DND-41 (cell line): ENCODE data around the gene CAPN12.

Experiments used
- ATAC-seq: fragments of 200-7000 bp; cut with Tn5 transposase; 3 replicates; pipeline ENCODE4 v1.9.1; 2021; ENCODE audit warnings: low read depth; ENCODE audit not compliant: insufficient read depth
- DNase-seq: peaks from one replicate; pipeline ENCODE4 v3.0.0-alpha.2; 2020
- H2AFZ ChIP-seq: 2 replicates; pipeline ENCODE4 v1.6.0; 2012; ENCODE audit warnings: low read depth, low read length
- H3K27ac ChIP-seq: 2 replicates; pipeline ENCODE4 v1.5.1; 2012; ENCODE audit warnings: low read length, inconsistent platforms
- H3K27me3 ChIP-seq: fragments of 200-600 bp; sonication (generic); 2 replicates; pipeline ENCODE4 v1.6.0; 2012; ENCODE audit warnings: low read length, mild to moderate bottlenecking, inconsistent platforms; ENCODE audit not compliant: insufficient read depth, poor library complexity
- H3K36me3 ChIP-seq: 2 replicates; pipeline ENCODE4 v1.5.1; 2012; ENCODE audit warnings: low read length, inconsistent platforms; ENCODE audit not compliant: insufficient read depth
- H3K4me1 ChIP-seq: 2 replicates; pipeline ENCODE4 v1.5.1; 2012; ENCODE audit warnings: mild to moderate bottlenecking, low read length; ENCODE audit not compliant: insufficient read depth
- H3K4me2 ChIP-seq: 2 replicates; pipeline ENCODE4 v1.6.0; 2012; ENCODE audit warnings: mild to moderate bottlenecking, moderate library complexity, low read length, inconsistent platforms; ENCODE audit not compliant: insufficient read depth
- H3K4me3 ChIP-seq, 2 experiments: fragments of 200-600 bp in 1 of 2; shearing (Covaris generic) in 1 of 2; 2 replicates each; pipeline ENCODE4 v1.5.1; 2012 to 2016; ENCODE audit warnings: inconsistent platforms in 2 of 2, low read length in 2 of 2, mild to moderate bottlenecking in 2 of 2, low read depth in 1 of 2, moderate library complexity in 1 of 2
- H3K79me2 ChIP-seq: 2 replicates; pipeline ENCODE4 v1.6.0; 2012; ENCODE audit warnings: low read length, inconsistent platforms; ENCODE audit not compliant: insufficient read depth
- H3K9ac ChIP-seq: 2 replicates; pipeline ENCODE4 v1.6.0; 2012; ENCODE audit warnings: low read depth, mild to moderate bottlenecking, inconsistent platforms, low read length, moderate library complexity
- H3K9me3 ChIP-seq: 2 replicates; pipeline ENCODE4 v1.5.1; 2012; ENCODE audit warnings: low read length, moderate library complexity, mild to moderate bottlenecking, inconsistent platforms; ENCODE audit not compliant: insufficient read depth, severe bottlenecking
- H4K20me1 ChIP-seq: 2 replicates; pipeline ENCODE4 v1.6.0; 2012; ENCODE audit warnings: low read length; ENCODE audit not compliant: insufficient read depth
- EZH2 ChIP-seq: IDR thresholded peaks from 3 replicates; pipeline ENCODE4 v1.6.1; 2012; ENCODE audit warnings: borderline replicate concordance, low read depth, mild to moderate bottlenecking, moderate library complexity, low read length, inconsistent platforms; ENCODE audit not compliant: severe bottlenecking
- TF ChIP-seq, protein P1 (sequence below): IDR thresholded peaks from 2 replicates; pipeline ENCODE4 v1.5.1; 2012; ENCODE audit warnings: borderline replicate concordance, low read length, moderate library complexity, mild to moderate bottlenecking; ENCODE audit not compliant: poor library complexity, severe bottlenecking; ENCODE audit errors: extremely low read depth

CAPN12 gene

GRCh38 chr19:38702278-38702677 is 42.0 kb downstream of the CAPN12 start:
- peaks cover 26% of the 10 kb centered on the region for H3K79me2 ChIP-seq
- peaks cover 79% of the 10 kb centered on the region for H3K36me3 ChIP-seq
- no peak overlapping the region for H3K4me3 ChIP-seq
- peaks cover 47% of the 10 kb centered on the region for H4K20me1 ChIP-seq
- no peak overlapping the region for H3K4me2 ChIP-seq
- no peak overlapping the region for H3K9ac ChIP-seq
- ATAC-seq (no peak), DNase-seq (no peak)
- TF ChIP-seq EZH2 = no peak
- TF ChIP-seq, protein P1, sequence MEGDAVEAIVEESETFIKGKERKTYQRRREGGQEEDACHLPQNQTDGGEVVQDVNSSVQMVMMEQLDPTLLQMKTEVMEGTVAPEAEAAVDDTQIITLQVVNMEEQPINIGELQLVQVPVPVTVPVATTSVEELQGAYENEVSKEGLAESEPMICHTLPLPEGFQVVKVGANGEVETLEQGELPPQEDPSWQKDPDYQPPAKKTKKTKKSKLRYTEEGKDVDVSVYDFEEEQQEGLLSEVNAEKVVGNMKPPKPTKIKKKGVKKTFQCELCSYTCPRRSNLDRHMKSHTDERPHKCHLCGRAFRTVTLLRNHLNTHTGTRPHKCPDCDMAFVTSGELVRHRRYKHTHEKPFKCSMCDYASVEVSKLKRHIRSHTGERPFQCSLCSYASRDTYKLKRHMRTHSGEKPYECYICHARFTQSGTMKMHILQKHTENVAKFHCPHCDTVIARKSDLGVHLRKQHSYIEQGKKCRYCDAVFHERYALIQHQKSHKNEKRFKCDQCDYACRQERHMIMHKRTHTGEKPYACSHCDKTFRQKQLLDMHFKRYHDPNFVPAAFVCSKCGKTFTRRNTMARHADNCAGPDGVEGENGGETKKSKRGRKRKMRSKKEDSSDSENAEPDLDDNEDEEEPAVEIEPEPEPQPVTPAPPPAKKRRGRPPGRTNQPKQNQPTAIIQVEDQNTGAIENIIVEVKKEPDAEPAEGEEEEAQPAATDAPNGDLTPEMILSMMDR = no peak
- H3K27me3 ChIP-seq = no peaks in the 10 kb centered on the region
- H3K4me1 ChIP-seq = no peaks in the 10 kb centered on the region
- no peak overlapping the region for H3K27ac ChIP-seq
- H3K9me3 ChIP-seq = no peaks in the 10 kb centered on the region
- H2AFZ ChIP-seq = no peak overlapping the region

- Histone ChIP-seq H3K4me1 (no peaks in the 10 kb centered on the region), H3K36me3 (peaks cover 72% of the 10 kb centered on the region), H3K9me3 (no peaks in the 10 kb centered on the region), H4K20me1 (peaks cover 54% of the 10 kb centered on the region), H3K9ac (no peak overlapping the region), H2AFZ (no peak overlapping the region), H3K27me3 (no peaks in the 10 kb centered on the region), H3K4me2 (no peak overlapping the region), H3K4me3 (no peak overlapping the region), H3K27ac (no peak overlapping the region), H3K79me2 (peaks cover 33% of the 10 kb centered on the region)
- DNase-seq = no peak
- TF ChIP-seq, protein P1 = no peak
- no peak for TF ChIP-seq EZH2
- no peak for ATAC-seq
Observed at GRCh38 chr19:38701455-38702063, 42.7 kb downstream of the CAPN12 start.

- Histone ChIP-seq H3K27me3 (no peaks in the 10 kb centered on the region), H3K36me3 (peaks cover 70% of the 10 kb centered on the region), H3K27ac (no peak overlapping the region), H3K4me2 (no peak overlapping the region), H3K9me3 (no peaks in the 10 kb centered on the region), H3K9ac (no peak overlapping the region), H3K4me3 (no peak overlapping the region), H2AFZ (no peak overlapping the region), H4K20me1 (peaks cover 59% of the 10 kb centered on the region), H3K79me2 (peaks cover 39% of the 10 kb centered on the region), H3K4me1 (no peaks in the 10 kb centered on the region)
- DNase-seq (no peak), ATAC-seq (no peak)
- TF ChIP-seq, protein P1 = no peak
- no peak for TF ChIP-seq EZH2
Observed at GRCh38 chr19:38700902-38701454, 43.3 kb downstream of the CAPN12 start.

GRCh38 chr19:38700350-38700901 is 43.8 kb downstream of the CAPN12 start:
- Histone ChIP-seq H3K4me1 (no peaks in the 10 kb centered on the region), H3K9me3 (no peaks in the 10 kb centered on the region), H3K4me2 (no peak overlapping the region), H3K79me2 (peaks cover 45% of the 10 kb centered on the region), H2AFZ (no peak overlapping the region), H3K36me3 (peaks cover 69% of the 10 kb centered on the region), H3K27ac (no peak overlapping the region), H3K9ac (no peak overlapping the region), H3K27me3 (no peaks in the 10 kb centered on the region), H4K20me1 (peaks cover 64% of the 10 kb centered on the region), H3K4me3 (no peak overlapping the region)
- ATAC-seq (no peak), DNase-seq (no peak)
- TF ChIP-seq, protein P1 = no peak
- no peak for TF ChIP-seq EZH2
